HG02588 (cell line): ENCODE measurements around the gene CD8B.
"Not testable (repeated sequence)": the region's sequence is repeated elsewhere in the genome, so short reads cannot be mapped to it uniquely, and the experiment has no call there.

ENCODE experiments used
- ATAC-seq: cut with Tn5 transposase; IDR thresholded peaks from one replicate; pipeline ENCODE4 v1.9.1; 2021; ENCODE audit warnings: mild to moderate bottlenecking, moderate library complexity; ENCODE audit not compliant: unreplicated experiment

Gene CD8B

DNA sequence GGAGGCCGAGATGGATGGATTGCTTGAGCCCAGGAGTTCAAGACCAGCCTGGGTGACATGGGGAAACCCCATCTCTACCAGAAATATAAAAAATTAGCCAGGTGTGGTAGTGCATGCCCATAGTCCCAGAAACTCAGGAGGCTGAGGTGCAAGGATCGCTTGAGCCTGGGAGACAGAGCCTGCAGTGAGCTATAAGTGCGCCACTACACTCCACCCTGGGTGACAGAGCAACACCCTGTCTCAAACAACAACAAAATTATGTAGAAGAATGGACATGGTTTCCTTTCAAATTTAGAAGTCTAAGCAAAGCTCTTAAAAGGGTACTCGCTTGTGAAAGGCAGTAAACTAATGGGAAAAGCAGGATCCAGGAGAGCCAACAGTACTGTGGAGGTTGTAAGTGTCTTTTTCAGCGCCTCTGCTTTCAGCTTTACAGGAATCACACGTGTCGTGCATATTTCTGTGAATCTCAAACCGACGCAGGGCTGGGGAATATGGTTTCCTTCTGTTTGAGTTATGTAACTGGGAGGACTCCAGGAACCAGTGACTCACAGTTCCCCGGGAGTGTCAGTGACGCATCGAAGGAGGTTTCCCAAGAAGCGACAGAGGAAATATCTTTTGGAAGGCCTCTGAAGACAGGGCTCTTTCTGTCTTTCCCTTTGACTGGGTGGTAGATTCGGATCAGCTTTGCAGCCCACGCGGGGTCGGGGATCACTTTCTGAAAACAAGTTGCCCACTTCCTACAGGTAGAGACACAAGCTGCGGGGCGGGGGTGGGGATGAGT is 24.6 kb downstream of the CD8B start:
- ATAC-seq = not testable (repeated sequence)

DNA sequence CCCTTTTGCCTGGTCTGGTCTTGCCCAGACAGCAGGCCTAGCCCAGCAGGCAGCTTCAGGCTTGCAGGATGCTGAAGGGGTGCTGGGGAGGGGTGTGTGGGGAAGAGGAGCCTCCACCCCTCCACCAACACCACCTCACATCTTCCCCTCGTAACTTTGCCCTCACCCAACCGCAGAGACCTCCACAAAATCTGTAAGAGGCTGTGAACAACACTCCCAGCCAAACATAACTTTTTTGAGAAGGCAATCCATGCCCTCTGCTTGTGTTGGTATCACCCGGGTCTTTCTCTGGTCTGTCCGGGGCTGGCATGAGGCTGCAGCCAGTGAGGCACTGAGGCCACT is 26.2 kb downstream of the CD8B start:
- not testable (repeated sequence) for ATAC-seq

DNA sequence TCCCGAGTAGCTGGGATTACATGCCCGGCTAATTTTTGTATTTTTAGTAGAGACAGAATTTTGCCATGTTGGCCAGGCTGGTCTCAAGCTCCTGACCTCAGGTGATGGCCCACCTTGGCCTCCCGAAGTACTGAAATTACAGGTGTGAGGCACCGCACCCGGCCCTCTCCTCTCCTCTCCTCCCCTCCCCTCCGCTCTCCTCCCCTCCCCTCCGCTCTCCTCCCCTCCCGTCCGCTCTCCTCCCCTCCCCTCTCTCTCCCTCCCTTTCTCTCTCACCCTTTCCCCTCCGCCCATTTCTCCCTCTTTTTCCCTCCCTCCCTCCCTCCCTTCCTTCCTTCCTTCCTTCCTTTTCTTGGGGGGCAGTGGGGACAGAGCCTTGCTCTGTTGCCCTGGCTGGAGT is 28.4 kb downstream of the CD8B start:
- no peak for ATAC-seq

DNA sequence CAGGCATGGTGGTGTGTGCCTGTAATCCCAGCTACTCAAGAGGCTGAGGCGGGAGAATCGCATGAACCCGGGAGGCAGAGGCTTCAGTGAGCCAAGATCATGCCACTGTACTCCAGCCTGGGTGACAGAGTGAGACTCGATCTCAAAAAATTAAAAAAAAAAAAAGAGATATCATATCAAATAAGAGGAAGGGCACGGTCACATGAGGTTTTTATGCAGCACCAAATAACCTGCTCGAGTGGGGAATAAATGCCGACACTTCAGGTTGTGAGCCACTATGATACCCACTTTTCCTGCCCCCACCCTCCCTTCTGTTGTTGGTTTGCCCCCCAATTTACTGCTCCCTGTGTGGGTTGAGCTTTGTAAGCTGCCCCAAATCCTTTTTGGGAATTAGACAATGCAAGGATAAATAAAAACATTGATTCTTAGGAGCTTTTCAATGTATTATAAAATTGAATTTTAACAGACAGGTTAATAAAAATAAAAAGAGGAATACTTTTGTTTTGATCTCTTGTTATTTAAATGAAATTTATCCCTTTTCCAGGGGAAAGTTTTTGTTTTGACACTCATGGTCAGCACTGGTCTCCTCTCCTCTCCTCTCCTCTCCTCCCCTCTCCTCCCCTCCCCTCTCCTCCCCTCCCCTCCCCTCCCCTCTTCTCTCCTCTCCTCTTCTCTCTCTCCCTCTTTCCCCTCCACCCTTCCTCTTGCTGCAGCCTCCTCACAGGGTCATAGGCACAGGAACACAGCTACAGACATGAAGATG is 29.2 kb downstream of the CD8B start:
- no peak for ATAC-seq

DNA sequence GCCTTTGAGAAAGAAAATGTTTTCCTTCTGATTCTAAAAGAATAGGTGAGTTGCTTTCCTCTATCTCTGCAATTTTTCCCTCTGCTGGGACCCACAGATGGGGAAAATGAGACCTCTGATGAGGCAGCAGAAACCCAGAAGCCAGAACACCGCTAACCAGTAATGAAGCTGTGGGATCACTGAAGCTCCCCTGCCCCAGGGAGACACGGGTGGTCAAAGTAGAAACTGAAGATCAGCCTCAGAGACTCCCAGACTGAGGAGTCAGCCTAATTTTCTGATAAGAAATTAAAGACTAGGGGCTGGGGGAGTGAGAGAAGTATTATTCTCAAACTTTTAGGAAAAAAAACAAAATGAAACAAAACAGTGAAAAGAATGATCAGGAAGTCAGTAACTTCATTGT is 30.1 kb downstream of the CD8B start:
- no peak for ATAC-seq

DNA sequence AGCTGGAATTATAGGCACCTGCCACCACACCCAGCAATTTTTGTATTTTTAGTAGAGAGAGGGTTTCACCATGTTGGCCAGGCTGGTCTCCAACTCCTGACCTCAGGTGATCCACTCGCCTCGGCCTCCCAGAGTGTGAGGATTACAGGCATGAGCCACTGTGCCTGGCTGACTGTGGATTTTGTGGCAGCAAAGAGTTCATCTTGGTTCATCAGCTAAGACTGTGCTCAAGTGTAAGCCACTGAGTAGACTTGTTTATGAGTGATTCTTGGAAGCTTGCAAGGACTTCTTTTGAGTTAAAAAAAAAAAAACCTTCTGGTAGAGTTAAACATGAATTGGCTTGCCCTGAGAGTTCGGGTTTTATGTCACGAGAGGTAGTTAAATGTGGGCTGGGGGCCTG is 34.7 kb downstream of the CD8B start:
- no peak for ATAC-seq

DNA sequence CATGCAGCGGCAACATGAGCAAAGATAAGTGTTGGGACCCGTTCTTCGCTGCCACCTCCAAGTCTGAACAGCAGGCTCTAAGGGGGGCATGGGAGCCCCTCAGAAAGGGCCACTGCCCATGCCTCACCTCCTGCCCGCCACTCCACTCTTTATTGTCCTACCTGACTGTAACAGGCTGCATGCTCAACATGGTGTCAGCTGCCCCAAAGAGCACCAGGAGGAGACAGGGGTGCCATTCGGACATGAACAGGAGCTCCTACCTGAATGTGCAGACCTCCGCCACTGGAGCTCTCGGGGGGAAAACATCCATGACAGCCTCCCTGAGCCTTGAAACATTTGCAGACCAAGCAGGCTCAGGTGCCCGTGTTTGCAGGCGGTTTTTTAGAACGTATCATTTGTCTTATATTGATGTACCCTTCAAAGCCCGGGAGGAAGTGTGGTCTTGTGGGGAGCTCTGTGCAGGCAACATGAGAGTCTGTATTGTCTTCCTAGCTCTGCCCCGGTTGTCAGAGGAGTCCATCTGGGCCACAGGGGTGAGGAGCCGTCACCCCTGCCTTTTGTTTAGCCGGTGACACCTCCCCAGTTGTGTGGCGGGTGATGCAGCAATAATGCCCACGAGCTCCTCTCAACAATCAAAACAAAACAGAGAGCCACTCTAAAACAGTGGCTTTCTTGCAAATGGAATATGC is 35.8 kb downstream of the CD8B start:
- ATAC-seq = no peak

DNA sequence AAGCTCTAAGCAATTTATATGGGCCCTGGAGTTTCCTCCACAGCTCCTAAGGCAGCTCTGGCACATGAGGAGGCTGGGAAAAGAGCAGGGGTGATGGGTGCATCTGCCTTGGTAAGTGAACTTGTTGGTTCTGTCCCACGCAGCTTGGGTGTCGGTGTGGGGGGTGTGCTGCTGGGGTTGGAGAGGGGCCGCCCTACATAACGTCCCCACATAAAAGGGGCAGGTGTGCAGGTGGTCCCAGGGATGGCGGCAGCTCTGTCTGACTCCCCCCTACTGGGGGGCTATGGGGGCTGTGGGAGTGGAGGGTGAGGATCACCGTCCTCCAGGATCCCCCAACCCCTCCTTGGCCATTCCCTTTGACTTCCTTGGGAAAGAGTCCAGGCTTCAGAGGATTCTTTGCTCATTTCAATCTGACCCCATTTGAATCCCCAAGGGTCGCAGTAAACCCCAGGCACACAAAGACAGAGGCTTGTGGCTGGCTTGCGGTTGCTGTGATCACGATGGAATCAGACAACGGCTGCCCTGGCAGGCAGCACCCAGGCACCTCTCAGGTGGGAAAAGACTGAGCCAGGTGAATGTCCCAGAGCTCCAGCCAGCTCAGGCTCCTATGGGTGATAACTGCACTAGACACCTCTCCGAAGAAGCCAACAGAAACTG is 36.5 kb downstream of the CD8B start:
- ATAC-seq = no peak

DNA sequence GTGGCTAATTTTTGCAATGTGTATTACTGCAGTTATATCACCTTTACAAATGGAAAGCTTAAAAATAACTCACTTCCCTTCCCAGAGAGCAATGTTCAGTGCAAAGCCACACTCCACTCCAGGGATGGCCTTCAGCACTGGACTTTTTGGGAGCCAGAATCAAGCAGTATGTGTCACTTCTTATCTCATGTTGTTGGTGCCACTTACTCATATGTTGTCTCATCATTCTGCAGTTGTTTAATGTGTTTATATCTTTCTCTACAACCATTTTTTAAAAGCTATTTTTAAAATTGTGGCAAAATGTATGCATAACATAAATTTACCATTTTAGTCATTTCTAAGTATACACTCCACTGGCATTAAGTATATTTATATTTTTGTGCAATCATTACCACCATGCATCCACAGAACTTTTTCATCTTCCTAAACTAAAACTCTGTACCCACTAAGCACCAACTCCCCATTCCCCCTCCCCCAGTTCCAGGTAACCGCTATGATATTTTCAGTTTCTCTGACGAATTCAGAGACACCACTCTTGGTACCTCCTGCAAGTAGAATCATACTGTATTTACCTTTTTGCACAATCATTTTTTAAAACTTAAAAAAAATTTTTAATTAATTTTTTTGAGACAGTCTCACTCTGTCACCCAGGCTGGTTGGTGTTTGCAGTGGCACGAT is 38.9 kb downstream of the CD8B start:
- no peak for ATAC-seq

DNA sequence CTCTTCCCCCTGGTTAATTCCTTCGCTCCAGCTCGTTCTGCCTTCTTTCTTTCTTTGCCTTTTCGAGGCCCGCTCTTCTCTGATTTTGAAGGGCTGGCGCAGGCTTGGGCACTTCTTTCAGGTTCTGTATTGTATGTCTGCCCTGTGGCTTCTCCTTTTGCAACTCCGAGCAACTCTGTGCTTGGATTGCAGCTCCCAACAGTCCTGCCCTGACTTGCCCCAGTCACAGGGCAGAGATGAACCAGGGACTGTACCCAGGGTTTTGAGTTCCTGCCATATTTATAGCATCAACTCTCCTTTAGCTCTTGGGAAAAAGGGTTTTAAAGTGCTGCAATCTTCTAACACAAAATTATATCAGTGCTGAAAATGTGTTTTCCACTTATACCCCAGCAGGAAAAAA is 39.8 kb downstream of the CD8B start:
- no peak for ATAC-seq

DNA sequence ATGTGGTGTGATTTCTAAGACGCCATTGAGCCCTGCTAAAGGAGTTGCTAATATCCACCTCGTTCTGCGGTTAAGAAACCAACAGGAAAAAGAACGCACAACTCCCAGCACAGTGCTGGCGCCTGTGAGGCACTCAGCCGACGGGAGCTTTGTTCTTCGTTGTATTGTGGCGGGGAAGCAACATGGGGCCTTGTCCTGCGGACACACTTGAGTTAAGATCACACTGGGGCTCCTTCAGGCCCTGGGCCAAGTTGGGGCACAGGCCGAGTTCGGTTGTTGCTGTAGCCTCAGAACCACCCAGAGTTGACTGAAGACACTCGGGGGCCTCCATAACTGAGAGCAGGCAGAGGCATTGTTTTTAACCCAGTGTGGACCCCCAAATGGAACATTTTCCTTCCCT is 40.4 kb downstream of the CD8B start:
- no peak for ATAC-seq

DNA sequence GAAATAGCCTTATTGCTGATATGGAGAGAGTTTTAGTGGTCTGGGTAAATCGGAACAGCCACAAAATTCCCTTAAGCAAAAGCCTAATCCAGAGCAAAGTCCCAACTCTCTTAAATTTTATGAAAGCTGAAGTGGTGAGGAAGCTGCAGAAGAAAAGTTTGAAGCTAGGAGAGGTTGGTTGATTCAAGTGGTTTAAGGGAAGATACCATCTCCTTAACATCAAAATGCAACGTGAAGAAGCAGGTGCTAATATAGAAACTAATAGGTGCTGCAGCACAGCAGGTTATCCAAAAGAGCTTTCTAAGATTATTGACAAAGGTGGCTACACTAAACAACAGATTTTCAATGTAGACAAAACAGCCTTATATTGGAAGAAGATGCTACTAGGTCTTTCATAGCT is 42.7 kb downstream of the CD8B start:
- no peak for ATAC-seq

DNA sequence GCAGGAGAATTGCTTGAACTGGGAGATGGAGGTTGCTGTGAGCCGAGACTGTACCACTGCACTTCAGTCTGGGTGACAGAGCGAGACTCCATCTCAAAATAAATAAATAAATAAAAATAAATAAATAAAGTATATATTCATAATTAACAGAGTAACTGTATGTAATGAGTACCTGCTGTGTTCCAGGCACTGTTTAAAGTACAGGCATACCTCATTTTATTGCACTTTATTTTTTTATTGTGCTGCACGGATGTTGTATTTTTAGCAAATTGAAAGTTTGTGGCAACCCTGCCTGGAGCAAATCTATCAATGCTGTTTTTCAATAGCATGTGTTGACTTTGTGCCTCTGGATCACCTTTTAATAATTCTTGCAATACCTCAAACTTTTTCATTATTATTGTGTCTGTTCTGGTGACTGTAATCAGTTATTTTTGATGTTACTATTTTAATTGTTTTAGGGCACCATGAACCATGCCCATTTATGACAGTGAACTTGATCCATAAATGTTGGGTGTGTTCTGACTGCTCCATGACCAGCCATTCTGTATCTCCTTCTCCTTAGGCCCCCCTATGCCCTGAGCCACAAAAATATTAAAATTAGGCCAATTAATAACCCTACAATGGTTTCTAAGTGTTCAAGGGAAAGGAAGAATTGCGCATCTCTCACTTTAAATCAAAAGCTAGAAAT is 43.4 kb downstream of the CD8B start:
- ATAC-seq = no peak

DNA sequence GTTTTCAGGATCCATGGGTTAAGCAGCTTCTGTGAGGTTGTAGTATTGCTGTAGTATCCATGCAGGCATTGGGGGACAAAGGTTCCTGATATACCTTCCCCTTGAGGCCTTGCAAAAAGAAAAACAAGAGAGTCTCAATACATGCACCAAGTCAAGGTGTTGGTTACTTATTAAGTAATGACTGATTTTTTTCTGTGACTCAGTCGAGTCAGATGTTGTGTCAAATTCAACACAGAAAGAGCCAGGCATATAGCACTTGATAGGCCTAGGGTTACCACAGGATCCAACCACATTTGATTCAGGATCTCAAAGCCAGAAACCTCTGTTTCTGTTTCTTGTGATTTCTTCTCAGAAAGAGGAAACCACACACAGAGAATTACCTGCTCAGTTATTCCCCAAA is 46.1 kb downstream of the CD8B start:
- no peak for ATAC-seq

DNA sequence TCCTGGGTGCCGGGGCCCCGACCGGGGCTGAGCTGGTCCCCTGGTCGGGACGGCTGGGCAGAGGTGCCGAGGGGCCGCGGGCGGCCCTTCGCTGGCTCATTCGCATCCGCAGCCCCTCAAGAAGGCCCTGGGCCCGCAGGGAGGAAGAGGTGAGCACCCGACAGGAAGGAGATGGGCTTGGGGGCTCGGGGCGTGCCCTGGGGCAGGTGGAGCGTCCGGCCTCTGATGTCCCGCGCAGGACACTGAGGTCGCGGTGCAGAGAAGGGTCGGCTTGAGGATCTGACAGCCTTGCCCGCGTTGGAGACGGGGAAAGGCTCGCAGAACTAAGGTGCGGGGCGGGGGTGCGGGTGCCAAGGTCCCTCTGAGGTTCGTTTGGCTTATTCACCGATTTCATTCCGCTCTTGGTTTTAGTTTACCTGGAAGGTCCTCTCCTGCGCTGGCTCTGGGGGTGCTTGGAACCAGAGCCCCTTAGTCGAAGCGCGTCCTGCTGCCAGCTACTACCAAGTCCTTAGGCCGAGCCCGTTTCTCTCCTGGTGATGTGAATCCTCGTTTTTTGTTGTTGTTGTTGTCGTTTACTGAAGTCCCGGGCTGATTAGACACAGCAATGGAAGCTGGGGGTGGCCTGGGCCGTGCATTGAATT is 52.1 kb downstream of the CD8B start:
- ATAC-seq = no peak

DNA sequence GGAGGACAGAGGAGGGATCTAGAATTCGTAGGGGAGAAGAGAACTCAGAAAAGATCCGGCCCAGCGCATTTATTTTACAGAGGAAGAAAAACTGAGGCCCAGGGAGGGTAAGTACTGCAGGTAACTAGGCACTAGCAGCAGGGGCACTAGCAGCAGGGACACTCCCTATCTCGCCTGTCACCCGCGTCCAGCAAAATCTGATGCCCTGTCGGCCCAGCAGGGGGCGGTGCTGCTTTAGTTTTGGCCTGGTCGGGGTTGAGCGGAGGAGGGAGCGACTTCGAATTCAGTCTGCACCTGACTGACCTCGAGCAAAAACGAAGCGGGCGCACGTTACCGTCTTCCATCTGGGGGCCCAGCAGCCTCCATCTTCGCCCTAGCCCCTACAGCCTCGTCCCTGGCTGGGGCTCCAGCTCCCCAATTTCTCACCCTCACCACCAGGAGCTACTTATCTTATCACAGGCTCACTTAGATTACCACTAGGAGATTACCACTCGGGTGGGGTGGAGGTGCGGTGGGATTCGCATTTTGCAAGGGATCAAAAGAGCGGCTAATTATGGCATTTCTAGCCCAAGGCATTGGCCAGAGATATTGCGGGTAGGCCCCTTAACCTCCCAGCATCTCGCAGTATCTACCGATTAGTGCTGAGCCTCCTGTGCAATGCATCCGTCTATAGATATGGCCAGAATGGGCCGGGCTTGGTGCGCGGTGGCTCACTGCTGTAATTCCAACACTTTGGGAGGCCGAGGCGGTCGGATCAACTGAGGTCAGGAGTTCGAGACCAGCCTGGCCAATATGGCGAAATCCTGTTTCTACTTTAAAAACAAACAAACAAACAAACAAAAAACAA is 53.1 kb downstream of the CD8B start:
- ATAC-seq = peak; percentile 88

DNA sequence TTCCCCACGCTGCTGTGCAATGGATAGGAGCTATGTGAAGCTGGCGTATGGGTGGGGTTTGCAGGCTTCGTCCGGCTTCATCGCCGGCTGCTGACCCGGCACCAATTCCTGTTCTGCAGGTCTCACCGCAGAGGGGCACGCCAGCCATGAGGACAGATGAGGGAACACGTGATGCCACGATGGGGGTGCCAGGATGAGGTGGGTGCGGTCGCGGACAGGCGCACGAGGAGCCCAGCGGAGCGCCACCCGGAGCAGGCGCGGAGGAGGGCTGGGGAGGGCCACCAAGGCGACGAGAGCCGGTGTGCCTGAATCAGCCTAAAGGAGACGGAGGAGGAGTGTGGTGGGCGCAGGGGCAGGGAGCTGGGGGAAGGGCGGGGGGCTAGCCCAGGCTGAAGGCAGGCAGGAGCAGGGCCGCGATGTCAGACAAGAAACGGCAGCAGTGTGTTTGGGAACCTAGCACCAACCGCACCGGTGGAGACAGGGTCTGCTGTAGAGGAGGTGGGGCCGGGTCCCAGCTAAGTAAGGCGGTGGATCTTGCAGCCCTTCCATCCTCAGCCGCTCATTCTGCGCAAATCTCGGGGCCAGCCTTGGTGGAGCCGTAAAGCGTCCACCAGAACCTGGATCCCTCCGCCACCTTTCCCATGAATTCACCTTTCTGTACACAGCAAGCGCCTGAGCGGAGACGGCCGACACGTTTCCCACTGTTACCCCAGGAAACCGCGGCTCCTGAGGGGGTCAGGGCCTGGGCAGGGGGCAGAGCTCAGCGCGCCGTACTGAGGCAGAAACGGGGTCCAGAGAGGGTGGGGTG is 54.0 kb downstream of the CD8B start:
- peak; percentile 9 for ATAC-seq

DNA sequence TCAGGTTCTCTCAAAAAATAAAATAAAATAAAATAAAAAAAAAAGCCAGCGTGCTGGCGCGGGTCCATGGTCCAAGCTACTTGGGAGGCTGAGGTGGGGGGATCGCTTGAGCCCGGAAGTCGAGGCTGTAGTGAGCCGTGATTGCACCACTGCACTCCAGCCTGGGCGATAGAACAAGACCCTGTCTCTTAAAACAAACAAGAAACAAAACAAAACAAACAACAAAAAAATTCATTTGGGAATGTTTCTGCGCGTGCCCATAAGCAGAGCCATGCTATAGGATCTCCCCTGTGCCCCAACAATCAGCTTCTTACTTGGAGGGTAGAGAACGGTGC is 54.6 kb downstream of the CD8B start:
- ATAC-seq = no peak
